Stimulated activated CD8-positive, alpha-beta memory T cell treated with anti-CD3 and anti-CD28 coated beads, Interleukin-4, amount 100 ng/mL, for 48 hours (primary cell): ENCODE measurements around the gene PGBD5.
"Not testable (repeated sequence)": the region's sequence is repeated elsewhere in the genome, so short reads cannot be mapped to it uniquely, and the experiment has no call there.

ENCODE experiments used
- DNase-seq: peaks from one replicate; pipeline ENCODE4 v3.0.0-alpha.2; 2020

PGBD5 gene, protein sequence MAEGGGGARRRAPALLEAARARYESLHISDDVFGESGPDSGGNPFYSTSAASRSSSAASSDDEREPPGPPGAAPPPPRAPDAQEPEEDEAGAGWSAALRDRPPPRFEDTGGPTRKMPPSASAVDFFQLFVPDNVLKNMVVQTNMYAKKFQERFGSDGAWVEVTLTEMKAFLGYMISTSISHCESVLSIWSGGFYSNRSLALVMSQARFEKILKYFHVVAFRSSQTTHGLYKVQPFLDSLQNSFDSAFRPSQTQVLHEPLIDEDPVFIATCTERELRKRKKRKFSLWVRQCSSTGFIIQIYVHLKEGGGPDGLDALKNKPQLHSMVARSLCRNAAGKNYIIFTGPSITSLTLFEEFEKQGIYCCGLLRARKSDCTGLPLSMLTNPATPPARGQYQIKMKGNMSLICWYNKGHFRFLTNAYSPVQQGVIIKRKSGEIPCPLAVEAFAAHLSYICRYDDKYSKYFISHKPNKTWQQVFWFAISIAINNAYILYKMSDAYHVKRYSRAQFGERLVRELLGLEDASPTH

DNA sequence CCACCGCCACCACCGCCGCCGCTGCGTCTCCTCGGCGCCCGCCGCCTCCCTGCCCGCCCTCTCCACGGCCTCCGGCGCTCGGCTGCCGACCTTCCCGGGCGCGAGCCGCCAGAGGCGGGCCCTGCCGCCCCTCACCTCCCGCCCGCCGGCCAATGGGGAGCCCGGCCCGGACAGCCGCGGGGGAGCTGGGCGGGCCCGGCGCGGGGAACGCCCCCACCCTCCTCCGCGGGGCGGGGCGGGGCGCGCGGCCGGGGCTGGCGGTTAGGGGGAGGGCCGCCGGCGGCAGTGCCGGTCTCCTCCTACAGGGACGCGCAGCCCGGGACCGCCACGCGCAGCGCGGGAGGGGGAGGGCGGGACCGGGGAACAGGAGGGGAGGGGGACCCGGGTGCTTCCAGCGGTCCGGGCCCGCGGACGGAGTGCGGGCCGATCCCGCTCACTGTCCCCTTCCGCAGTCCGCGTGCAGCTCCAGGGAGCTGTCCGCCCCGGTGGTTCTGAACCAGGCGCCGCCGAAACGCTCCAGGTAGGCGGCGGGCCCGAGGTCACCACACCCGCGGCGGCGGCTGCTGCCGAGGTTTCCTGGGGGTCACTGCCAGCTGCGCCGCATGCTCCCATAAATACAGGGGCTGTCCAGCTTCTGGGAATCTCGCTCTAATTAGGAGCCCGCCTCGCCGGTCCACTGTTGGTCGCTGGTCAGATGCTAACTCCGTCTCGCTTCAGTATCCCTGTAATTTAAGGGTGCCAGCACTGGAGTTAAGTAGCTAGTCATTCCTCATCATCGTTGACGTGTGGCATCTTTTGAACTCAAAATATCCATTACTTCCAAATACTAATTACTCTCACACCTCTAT, at the start of gene PGBD5:
PGBD5 (minus strand) TSS at position 87 of the 848 bp plus-strand sequence. CDS start 404 bp downstream, outside the sequence.
- DNase-seq = peak; percentile 80

DNA sequence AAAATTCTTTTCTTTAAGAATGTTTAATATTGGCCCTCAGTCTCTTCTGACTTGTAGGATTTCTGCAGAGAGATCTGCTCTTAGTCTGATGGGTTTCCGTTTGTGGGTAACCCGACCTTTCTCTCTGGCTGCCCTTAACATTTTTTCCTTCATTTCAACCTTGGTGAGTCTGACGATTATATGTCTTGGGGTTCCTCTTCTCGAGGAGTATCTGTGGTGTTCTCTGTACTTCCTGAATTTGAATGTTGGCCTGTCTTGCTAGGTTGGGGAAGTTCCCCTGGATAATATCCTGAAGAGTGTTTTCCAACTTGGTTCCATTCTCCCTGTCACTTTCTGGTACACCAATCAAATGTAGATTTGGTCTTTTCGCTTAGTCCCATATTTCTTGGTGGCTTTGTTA, 48.8 kb upstream of the PGBD5 start:
- not testable (repeated sequence) for DNase-seq

- DNase-seq = not testable (repeated sequence)
These were observed 44.6 kb upstream of the PGBD5 start for GRCh38 chr1:230470750-230471149.

DNA sequence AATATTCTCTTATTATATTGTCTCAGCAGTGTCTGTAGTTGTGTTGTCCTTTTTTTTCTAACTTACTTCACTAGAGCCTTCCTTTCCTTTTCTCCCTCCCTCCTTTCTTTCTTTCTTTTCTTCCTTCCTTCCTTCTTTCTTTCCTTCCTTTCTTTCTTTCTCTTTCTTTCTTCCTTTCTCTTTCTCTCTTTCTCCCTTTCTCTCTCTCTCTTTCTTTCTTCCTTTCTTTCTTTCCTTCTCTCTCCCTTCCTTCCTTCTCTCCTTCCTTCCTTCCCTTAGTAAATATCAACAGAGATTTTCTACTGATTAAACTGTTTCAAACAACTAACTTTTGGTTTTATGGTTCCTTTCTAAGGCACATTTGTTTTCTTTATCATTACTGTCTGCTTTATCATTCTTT, 43.1 kb upstream of the PGBD5 start:
- DNase-seq = no peak

DNA sequence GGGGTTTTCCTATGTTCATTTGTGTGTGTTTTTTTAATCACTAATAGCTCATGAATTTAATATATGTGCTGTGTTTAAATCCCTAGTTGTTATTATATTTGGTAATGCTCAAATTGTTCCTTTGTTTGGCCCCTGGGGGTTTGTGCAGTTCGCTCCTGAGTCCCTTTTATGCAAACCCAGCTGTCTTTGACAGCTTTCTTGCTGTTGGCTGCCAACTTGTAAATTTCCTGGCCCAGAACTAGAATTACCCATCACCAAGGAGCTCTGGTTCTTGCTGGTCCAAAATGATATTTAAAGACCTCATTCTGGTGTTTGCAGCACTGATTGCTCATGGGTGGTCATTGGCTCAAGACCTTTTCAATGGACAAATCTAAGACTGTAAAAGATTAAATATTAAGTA, 39.6 kb upstream of the PGBD5 start:
- DNase-seq = no peak

GRCh38 chr1:230464671-230465070, 38.5 kb upstream of the PGBD5 start:
- DNase-seq = no peak

DNA sequence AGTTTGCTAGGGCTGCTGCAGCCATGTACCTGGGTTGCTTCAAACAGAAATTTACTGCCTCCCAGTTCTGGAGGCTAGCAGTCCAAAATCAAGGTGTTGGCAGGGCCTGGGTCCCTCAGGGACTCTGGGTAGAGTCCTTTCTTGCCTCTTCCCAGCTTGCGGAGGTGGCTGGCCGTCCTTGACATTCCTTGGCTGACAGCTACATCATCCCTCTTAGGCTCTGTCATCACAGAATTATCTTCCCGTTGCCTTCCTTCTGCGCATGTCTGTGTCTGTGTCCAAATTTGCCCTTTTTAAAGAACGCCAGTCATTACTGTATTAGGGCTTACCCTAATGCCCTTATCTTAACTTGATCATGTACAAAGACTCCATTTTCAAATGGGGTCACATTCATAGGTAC, 37.6 kb upstream of the PGBD5 start:
- DNase-seq = no peak

DNA sequence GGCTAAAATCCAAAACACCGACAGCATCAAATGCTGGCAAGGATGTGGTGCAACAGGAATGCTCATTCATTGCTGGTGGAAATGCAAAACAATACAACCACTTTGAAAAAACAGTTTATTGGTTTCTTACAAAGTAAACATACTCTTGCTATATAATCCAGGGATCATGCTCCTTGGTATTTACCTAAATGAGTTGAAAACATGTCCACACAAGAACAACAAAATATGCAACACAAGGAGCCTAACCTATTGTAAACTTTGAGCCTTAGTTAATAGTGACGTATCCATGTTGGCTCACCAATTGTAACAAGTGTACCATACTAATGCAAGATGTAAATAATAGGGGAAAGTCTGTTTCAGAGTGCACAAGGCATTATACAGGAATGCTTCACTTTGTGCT, 37.2 kb upstream of the PGBD5 start:
- DNase-seq = no peak

GRCh38 chr1:230459465-230459864, 33.3 kb upstream of the PGBD5 start:
- no peak for DNase-seq

DNA sequence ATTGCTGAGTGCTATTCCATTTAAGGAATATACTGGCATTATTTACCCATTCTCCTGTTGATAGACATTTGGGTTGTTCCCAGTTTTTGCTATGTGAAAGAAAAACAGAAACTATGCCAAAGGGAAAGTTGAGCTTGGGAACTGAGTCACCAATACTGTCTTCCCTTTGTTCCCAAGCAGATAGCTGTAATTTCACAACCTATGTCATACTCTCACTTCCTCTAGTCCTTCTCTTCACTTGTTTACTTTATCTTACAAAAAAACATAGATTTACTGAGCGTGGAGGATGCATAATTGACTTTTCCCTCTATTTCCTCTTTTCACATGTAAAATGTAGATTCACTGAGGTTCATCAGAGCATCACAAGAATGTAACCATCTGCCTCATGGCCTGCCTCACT, 32.4 kb upstream of the PGBD5 start:
- no peak for DNase-seq

GRCh38 chr1:230456478-230456877, 30.3 kb upstream of the PGBD5 start:
- no peak for DNase-seq

DNA sequence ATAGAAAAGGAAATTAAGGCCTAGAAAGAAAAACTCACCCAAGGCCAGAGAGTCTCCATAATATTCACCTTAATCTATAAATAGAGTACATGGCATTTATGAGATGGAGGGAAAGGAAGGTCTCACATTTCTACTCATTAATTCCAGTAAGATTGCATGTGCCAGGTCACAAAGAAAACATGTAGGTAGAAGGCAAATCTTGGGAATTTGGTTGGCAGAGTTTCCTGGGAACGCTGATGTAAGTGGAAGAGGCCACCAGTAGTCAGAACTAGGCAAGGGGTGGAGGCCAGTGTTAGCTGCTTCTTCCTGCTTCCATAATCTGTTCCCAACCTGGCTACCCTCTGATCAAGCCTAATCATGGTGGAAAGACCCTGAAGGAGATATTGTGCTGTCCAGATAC, 29.2 kb upstream of the PGBD5 start:
- DNase-seq = no peak

DNA sequence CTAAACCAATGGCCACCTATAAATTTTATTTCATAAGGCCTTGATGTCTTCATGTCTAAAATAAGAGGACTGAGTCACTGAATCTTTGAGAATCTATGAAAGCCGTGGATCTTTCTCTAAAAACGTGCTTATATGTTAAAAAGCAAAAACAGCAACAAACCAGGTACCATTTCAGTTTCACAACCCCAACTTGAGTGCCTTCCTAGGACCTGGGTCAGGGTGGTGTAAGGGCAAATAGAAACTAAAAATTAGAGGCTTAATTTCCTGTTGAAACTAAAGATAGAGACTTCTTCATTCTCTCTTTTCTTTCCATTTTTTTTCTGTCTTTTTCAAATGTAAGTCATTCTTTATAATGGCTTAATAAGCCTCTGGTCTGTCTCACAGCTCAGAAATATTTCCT, 27.2 kb upstream of the PGBD5 start:
- DNase-seq = no peak

DNA sequence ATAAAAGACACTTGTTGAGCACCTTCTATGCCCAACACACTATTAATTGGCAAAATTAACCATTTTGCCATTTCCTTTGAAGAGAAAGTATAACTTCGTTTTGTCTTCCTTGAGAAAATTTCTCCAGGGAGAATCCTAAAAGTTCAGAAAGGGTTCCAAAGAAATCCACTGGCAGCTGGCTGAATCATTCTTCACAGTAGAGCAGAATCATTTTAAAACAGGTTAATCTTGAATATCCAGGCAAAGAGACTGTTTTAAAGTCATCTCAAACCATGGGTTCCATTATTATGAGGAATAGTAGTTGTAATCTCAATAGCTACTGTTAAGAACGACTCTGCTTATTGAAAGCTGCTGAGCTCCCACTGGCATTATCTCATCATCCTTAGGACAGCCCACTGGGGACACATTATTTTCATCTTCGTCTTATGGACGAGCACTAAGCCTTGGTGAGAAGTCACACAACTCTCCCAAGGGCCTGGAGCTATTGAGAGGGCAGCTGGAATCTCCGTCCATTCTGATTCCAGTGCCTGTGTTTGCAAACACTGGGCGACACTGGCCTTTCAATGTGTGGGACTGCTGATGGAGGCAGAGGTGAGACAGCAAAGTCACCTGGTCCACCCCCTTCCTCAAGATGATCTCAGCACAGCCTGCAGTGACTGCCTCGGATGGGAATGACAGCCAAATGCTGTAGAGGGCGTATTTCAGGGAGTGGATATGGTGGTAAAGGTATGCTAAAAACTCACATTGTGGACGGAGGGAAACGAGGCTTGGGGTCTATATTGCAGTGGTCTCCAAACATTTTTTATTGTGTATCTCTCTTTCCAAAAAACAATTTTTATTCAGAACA, 15.3 kb upstream of the PGBD5 start:
- DNase-seq = no peak

- no peak for DNase-seq
These were observed 9.0 kb upstream of the PGBD5 start for GRCh38 chr1:230435108-230435507.

DNA sequence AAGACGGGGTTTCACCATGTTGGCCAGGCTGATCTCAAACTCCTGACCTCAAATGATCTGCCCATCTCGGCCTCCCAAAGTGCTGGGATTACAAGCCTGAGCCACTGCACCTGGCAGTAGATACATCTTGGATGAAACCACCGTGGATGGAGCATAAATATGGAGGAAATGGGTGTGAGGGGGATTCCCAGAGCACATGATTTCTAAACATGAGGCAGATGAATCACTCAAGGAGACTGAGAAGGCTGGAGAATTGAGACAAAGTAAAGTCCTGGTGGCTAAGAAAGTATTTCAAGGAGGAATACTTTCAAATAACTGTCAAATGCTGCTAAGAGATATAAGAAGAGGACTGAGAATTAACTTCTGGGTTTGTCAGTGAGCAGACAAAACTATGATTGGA, 5.4 kb upstream of the PGBD5 start:
- no peak for DNase-seq

DNA sequence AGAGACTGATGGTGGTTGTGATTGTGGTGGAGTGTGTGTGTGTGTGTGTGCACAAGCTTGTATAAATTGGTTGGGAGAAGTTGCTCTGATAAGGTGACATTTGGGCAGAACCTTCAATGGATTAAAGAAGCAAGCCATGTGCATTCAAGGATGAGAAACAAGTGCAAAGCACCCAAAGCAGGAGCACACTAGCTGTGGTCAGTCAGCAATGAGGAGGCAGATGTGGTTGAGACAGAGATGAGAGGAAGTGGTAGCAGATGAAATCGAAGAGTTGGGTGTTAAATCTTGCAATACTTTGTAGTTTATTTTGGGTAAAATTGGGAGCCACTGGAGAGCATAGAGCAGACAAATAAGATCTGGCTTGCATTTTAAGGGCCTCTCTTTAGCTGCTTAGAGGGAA, 4.4 kb upstream of the PGBD5 start:
- no peak for DNase-seq

- DNase-seq = no peak
These were observed 3.1 kb upstream of the PGBD5 start for GRCh38 chr1:230429067-230429735.

DNA sequence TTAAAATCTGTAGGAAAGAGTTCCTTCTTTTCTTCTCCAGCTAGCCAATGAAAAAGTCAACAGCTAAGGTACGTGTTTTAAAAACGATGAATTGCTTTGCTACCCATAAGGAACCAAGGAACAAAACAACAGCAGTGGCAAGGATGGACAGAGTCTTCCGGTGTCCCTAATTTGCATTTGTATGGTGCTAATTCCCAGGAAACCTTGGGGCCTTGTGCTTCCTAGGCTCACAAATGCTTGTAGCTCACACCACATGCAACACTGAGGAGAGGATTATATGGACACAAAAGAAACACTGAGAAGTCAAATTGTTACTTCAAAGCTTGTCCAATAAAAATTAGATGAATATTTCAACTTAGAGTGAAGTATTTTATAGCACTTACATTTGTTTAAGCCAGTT, 1.8 kb upstream of the PGBD5 start:
- no peak for DNase-seq

- DNase-seq = no peak
These were observed 1.2 kb upstream of the PGBD5 start for GRCh38 chr1:230427094-230427876.

GRCh38 chr1:230425252-230426091, 660 bp downstream of the PGBD5 start:
- DNase-seq = no peak
